C4-2B (cell line): ENCODE results near the gene THOC5.

Experiments used
- CTCF ChIP-seq: fragments of 450-650 bp; conservative IDR thresholded peaks from 2 replicates; pipeline ENCODE4 v1.5.1; 2017; ENCODE audit warnings: mild to moderate bottlenecking
- ZFX ChIP-seq: fragments of 450-650 bp; IDR thresholded peaks from 2 replicates; pipeline ENCODE4 v1.6.1; 2017

GRCh38 chr22:29528144-29528543 is 25.4 kb downstream of the THOC5 start:
- no peak for TF ChIP-seq ZFX
- TF ChIP-seq CTCF, result no peak
